Jurkat, Clone E6-1 (cell line): ENCODE results near the gene CALD1.

Experiments
- DNase-seq: peaks from one replicate; pipeline ENCODE4 v3.0.0-alpha.2; 2011; ENCODE audit warnings: low read depth, low spot score
- H3K4me3 ChIP-seq: 2 replicates; pipeline ENCODE4 v1.5.1; 2011; ENCODE audit warnings: mild to moderate bottlenecking, low read length, control low read depth, moderate library complexity

CALD1 gene

GRCh38 chr7:134932707-134933370, 153.4 kb downstream of the CALD1 start:
- no peak for DNase-seq
- H3K4me3 ChIP-seq: no peak overlapping the region

- no peak overlapping the region for H3K4me3 ChIP-seq
- no peak for DNase-seq
These were observed 154.1 kb downstream of the CALD1 start for GRCh38 chr7:134933460-134934068.

- no peak for DNase-seq
- H3K4me3 ChIP-seq: no peak overlapping the region
These were observed 156.3 kb downstream of the CALD1 start for GRCh38 chr7:134935701-134936100.

- DNase-seq: no peak
- no peak overlapping the region for H3K4me3 ChIP-seq
These were observed 157.6 kb downstream of the CALD1 start for GRCh38 chr7:134936893-134937510.

GRCh38 chr7:134938141-134938540, 158.7 kb downstream of the CALD1 start:
- no peak overlapping the region for H3K4me3 ChIP-seq
- no peak for DNase-seq

- DNase-seq: no peak
- no peak overlapping the region for H3K4me3 ChIP-seq
These were observed 159.7 kb downstream of the CALD1 start for GRCh38 chr7:134939136-134939535.

GRCh38 chr7:134940729-134941128, 161.3 kb downstream of the CALD1 start:
- no peak for DNase-seq

GRCh38 chr7:134941185-134941900, 161.9 kb downstream of the CALD1 start:
- no peak for DNase-seq

More at GRCh38 chr7:134940729-134941128, 161.3 kb downstream of the CALD1 start:
- no peak overlapping the region for H3K4me3 ChIP-seq

GRCh38 chr7:134941952-134942351, 162.5 kb downstream of the CALD1 start:
- no peak overlapping the region for H3K4me3 ChIP-seq
- no peak for DNase-seq

More at GRCh38 chr7:134941185-134941900, 161.9 kb downstream of the CALD1 start:
- H3K4me3 ChIP-seq: no peak overlapping the region

- no peak for DNase-seq
- no peak overlapping the region for H3K4me3 ChIP-seq
These were observed 163.4 kb downstream of the CALD1 start for GRCh38 chr7:134942690-134943466.

- DNase-seq: no peak
- H3K4me3 ChIP-seq: no peak overlapping the region
These were observed 164.5 kb downstream of the CALD1 start for GRCh38 chr7:134943785-134944400.

- DNase-seq: no peak
- H3K4me3 ChIP-seq: no peak overlapping the region
These were observed 166.3 kb downstream of the CALD1 start for GRCh38 chr7:134945691-134946090.

GRCh38 chr7:134946260-134946659, 166.8 kb downstream of the CALD1 start:
- no peak overlapping the region for H3K4me3 ChIP-seq
- no peak for DNase-seq

- no peak overlapping the region for H3K4me3 ChIP-seq
- DNase-seq: no peak
These were observed 167.9 kb downstream of the CALD1 start for GRCh38 chr7:134947329-134947728.

GRCh38 chr7:134947831-134948230, 168.4 kb downstream of the CALD1 start:
- H3K4me3 ChIP-seq: no peak overlapping the region
- DNase-seq: no peak

GRCh38 chr7:134948246-134948645, 168.8 kb downstream of the CALD1 start:
- no peak for DNase-seq
- H3K4me3 ChIP-seq: no peak overlapping the region

- no peak overlapping the region for H3K4me3 ChIP-seq
- no peak for DNase-seq
These were observed 169.3 kb downstream of the CALD1 start for GRCh38 chr7:134948736-134949135.

GRCh38 chr7:134949171-134949570, 169.7 kb downstream of the CALD1 start:
- DNase-seq: no peak
- H3K4me3 ChIP-seq: no peak overlapping the region
